HepG2 (cell line): ENCODE data around the gene MADCAM1. TPM values are rescaled to one million over a fixed set of nuclear protein-coding genes. Genes with fewer than 3 reads are reported as not detected.

Experiments used
- ATF7-NPFF ChIP-seq: sonication (generic); formaldehyde crosslinking; IDR thresholded peaks from 2 replicates; pipeline ENCODE4 v1.8.1; 2023; ENCODE audit warnings: mild to moderate bottlenecking, low read depth, missing genetic modification reagents, moderate library complexity
- CEBPB ChIP-seq: IDR thresholded peaks from 2 replicates; pipeline ENCODE4 v1.6.1; 2011; ENCODE audit warnings: low read depth, low read length, improper control_type of control experiment, borderline replicate concordance
- FIP1L1 ChIP-seq: fragments of 200-400 bp; formaldehyde crosslinking; IDR thresholded peaks from 2 replicates; pipeline ENCODE4 v1.6.1; 2018; ENCODE audit warnings: low read depth, mild to moderate bottlenecking, low read length, moderate library complexity, borderline replicate concordance; ENCODE audit not compliant: insufficient read depth
- HNRNPL ChIP-seq: fragments of 200-400 bp; formaldehyde crosslinking; IDR thresholded peaks from 2 replicates; pipeline ENCODE4 v1.6.1; 2017; ENCODE audit warnings: mild to moderate bottlenecking, low read depth, low read length
- IKZF4 ChIP-seq: sonication (generic); formaldehyde crosslinking; IDR thresholded peaks from 2 replicates; pipeline ENCODE4 v1.5.1; 2020; ENCODE audit warnings: borderline replicate concordance, mild to moderate bottlenecking, low read depth, missing genetic modification reagents; ENCODE audit errors: not compliant biosample characterization
- LBX2 ChIP-seq: sonication (generic); formaldehyde crosslinking; IDR thresholded peaks from 2 replicates; pipeline ENCODE4 v1.5.0; 2020; ENCODE audit warnings: missing genetic modification reagents, mild to moderate bottlenecking, borderline replicate concordance
- MLXIP ChIP-seq: sonication (generic); formaldehyde crosslinking; IDR thresholded peaks from 2 replicates; pipeline ENCODE4 v1.9.0; 2021; ENCODE audit warnings: missing genetic modification reagents, borderline replicate concordance
- PCBP2 ChIP-seq: fragments of 200-400 bp; formaldehyde crosslinking; optimal IDR thresholded peaks from 2 replicates; pipeline ENCODE3; 2018; ENCODE audit warnings: low read length, low read depth; ENCODE audit not compliant: poor library complexity, severe bottlenecking
- RAD51 ChIP-seq: fragments of 450-650 bp; IDR thresholded peaks from 2 replicates; pipeline ENCODE4 v1.6.1; 2016; ENCODE audit warnings: borderline replicate concordance
- REXO4 ChIP-seq: sonication (generic); formaldehyde crosslinking; IDR thresholded peaks from 2 replicates; pipeline ENCODE4 v1.8.0; 2022; ENCODE audit warnings: missing genetic modification reagents, mild to moderate bottlenecking, borderline replicate concordance
- RXRB ChIP-seq: IDR thresholded peaks from 2 replicates; pipeline ENCODE4 v1.6.1; 2016; ENCODE audit warnings: borderline replicate concordance, missing genetic modification reagents, missing compliant biosample characterization
- SNAPC4 ChIP-seq: sonication (generic); formaldehyde crosslinking; IDR thresholded peaks from 2 replicates; pipeline ENCODE4 v1.4.0; 2020; ENCODE audit warnings: mild to moderate bottlenecking, missing genetic modification reagents
- SRSF9 ChIP-seq: fragments of 200-400 bp; formaldehyde crosslinking; IDR thresholded peaks from 2 replicates; pipeline ENCODE4 v1.6.1; 2018; ENCODE audit warnings: borderline replicate concordance, mild to moderate bottlenecking, low read depth, low read length; ENCODE audit not compliant: insufficient read depth, poor library complexity, severe bottlenecking
- ZKSCAN1 ChIP-seq: fragments of 150-350 bp; IDR thresholded peaks from 2 replicates; pipeline ENCODE4 v1.6.1; 2014; ENCODE audit warnings: low read length
- ZMYM4 ChIP-seq: sonication (generic); formaldehyde crosslinking; IDR thresholded peaks from 2 replicates; pipeline ENCODE4 v1.8.1; 2023; ENCODE audit warnings: mild to moderate bottlenecking, missing genetic modification reagents
- ZNF10 ChIP-seq: sonication (generic); formaldehyde crosslinking; IDR thresholded peaks from 2 replicates; pipeline ENCODE4 v1.4.0; 2020; ENCODE audit warnings: mild to moderate bottlenecking, low read depth, missing genetic modification reagents, borderline replicate concordance
- ZNF17 ChIP-seq: sonication (generic); formaldehyde crosslinking; IDR thresholded peaks from 2 replicates; pipeline ENCODE4 v1.5.0; 2020; ENCODE audit warnings: mild to moderate bottlenecking, missing genetic modification reagents
- ZNF33B ChIP-seq: sonication (generic); formaldehyde crosslinking; IDR thresholded peaks from 2 replicates; pipeline ENCODE4 v1.5.1; 2020; ENCODE audit warnings: mild to moderate bottlenecking, missing genetic modification reagents
- ZNF616 ChIP-seq: sonication (generic); formaldehyde crosslinking; IDR thresholded peaks from 2 replicates; pipeline ENCODE4 v1.5.0; 2020; ENCODE audit warnings: low read depth, mild to moderate bottlenecking, missing genetic modification reagents
- ZNF883 ChIP-seq: sonication (generic); formaldehyde crosslinking; IDR thresholded peaks from 2 replicates; pipeline ENCODE4 v1.5.1; 2020; ENCODE audit warnings: mild to moderate bottlenecking, missing genetic modification reagents; ENCODE audit errors: not compliant biosample characterization
- ZSCAN30 ChIP-seq: sonication (generic); formaldehyde crosslinking; IDR thresholded peaks from 2 replicates; pipeline ENCODE4 v1.5.0; 2020; ENCODE audit warnings: mild to moderate bottlenecking, missing genetic modification reagents
- polyA plus RNA-seq, 8 experiments: library from polyadenylated mRNA; depleted of rRNA in 3 of 8; stranded (reverse) in 7 of 8; unstranded in 1 of 8; fragments of >200 nt; fragmentation: Illumina TruSeq in 4 of 8; extraction: Trizol in 4 of 8; gene quantifications; 2 replicates each; pipeline versions ENCODE4 v1.2.1 to v1.2.3, GENCODE V29; 2011 to 2016; ENCODE audit warnings: low read depth in 4 of 8, missing spikeins in 1 of 8, mixed read lengths in 1 of 8; ENCODE audit not compliant: insufficient read depth in 1 of 8
- total RNA-seq, 5 experiments: library from RNA; depleted of rRNA; stranded (reverse); fragments of >200 nt; fragmentation: Illumina TruSeq; extraction: Trizol; gene quantifications; 2 replicates each; pipeline ENCODE4 v1.2.3, GENCODE V29; 2016; ENCODE audit warnings: low read depth in 1 of 5

Gene MADCAM1
- total and polyA plus RNA-seq, 2 of the 13 experiments (the other 11 are each of a cell fraction or from before 2014, with no cell fraction given) = 0.29 to 0.33 TPM

GRCh38 chr19:485583-486236, 10.6 kb upstream of the MADCAM1 start (continued):
- TF ChIP-seq ZSCAN30 = no peak
- 0 out of 2 replicates have a peak, but pooled peaks have one; percentile 44 for TF ChIP-seq SNAPC4
- peak; percentile 80 for TF ChIP-seq HNRNPL
- TF ChIP-seq RXRB (CRISPR knock-in tag) = no peak
- TF ChIP-seq IKZF4 (CRISPR knock-in tag) = no peak
- TF ChIP-seq ZNF883 = peak; percentile 58
- no peak for TF ChIP-seq RAD51
- no peak for TF ChIP-seq ZNF17 (CRISPR knock-in tag)
- TF ChIP-seq MLXIP (CRISPR knock-in tag) = no peak
- no peak for TF ChIP-seq FIP1L1
- TF ChIP-seq PCBP2 = no peak
- TF ChIP-seq CEBPB = no peak
- 0 out of 2 replicates have a peak, but pooled peaks have one; percentile 40 for TF ChIP-seq LBX2 (CRISPR knock-in tag)
- TF ChIP-seq REXO4 (CRISPR knock-in tag) = no peak
- no peak for TF ChIP-seq ZNF10 (CRISPR knock-in tag)
- no peak for TF ChIP-seq ZKSCAN1
- TF ChIP-seq SRSF9 = no peak
- TF ChIP-seq ZNF33B (CRISPR knock-in tag) = no peak
- TF ChIP-seq ZMYM4 = 0 out of 2 replicates have a peak, but pooled peaks have one; percentile 36
- no peak for TF ChIP-seq ZNF616 (CRISPR knock-in tag)
- TF ChIP-seq ATF7-NPFF (CRISPR knock-in tag) = no peak
